COR-L47 (cell line): ENCODE measurements around the gene FAM117B.

Source experiments
- DNase-seq: peaks from one replicate; lab custom pipeline; 2025; lab: John Stamatoyannopoulos, UW

Gene FAM117B

DNA sequence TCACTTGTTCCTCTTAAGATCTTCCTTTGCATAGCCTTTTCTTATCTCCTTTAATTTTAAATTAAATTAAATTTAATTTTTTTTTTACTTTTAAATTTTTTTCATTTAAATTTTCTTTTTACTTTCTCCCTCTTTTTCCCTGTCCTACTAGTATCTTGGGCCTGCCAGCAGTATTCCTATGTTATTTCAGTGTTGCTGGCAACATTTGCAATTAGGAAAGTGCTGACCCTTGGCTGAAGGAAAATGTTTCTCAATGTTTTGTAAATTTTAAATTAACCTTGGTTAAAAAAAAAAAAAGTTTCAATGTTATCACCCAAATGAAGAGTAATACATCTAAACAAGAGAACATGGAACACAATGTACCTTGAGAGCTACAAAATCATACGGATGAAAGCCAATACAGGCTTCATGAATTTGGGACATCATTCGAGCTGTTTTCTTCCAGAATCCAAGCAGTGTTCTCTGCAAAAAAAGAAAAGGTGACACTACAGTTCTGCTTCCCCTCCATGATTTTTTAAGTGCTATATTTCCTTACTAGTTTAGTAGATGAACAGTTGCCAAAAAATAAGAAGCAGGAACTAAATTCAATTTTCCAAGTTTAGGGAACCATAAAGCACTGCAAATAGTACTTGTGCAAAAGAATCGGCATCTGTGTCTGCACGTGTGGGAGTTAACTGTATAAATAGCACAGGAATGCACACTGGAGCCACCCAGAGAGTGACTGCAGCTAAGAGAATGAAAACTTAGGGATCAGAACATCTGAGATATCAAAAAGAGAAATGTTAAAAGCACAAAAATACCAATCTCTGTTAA, 181.0 kb downstream of the FAM117B start:
- no peak for DNase-seq

DNA sequence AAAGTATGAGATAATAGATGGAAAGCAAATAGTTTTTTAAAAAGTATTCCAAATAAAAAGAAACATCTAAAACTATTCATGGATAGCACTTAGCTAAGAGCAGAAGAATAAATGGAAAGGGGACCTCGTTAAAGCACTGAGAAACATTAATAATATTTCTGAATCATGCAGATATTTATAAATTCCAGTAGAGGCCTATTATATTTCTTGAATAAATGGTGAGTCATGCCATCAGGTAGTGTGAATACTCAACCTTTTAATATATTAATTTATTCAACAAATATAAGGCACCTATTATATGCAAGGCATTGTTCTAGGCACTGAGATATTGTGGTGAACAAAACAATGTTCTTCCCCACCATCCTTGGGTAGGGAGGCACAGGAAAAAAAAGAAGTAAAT, 183.0 kb downstream of the FAM117B start:
- no peak for DNase-seq

DNA sequence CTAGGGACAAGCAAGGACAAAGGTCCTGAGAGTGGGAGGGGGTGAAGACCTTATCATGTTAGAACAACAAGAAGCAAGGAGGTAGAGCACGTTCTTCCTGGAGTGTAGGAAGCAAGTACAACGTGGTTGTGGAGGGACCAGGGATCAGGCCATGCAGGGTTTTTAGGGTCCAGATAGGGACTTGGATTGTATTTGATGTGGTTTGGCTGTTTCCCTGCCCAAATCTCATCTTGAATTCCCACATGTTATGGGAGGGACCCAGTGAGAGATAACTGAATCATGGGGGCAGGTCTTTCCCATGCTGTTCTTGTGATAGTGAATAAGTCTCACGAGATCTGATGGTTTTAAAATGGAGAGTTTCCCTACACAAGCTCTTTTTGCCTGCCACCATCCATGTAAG, 183.6 kb downstream of the FAM117B start:
- DNase-seq = no peak
